ENCODE measurements around the gene GSE1.

Gene GSE1

GRCh38 chr16:85724936-85725335 lies 111.8 kb downstream of the GSE1 start:
- no peaks in the 10 kb centered on the region for H3K36me3 ChIP-seq (ENCODE audit: control insufficient read depth in 2 of 2, insufficient read depth in 1 of 2, low read length in 2 of 2)
- CTCF ChIA-PET, result interaction anchor here (0.6 to 0.7 kb wide), 2 partner anchors 13 to 32 kb away, joined by 3 to 11 read pairs; no protein-coding TSS in a partner anchor

More at GRCh38 chr16:85724936-85725335, 111.8 kb downstream of the GSE1 start:
- POLR2A ChIA-PET, result interaction anchor here (0.6 kb wide), 1 partner anchor 19 kb away, joined by 5 read pairs; no protein-coding TSS in a partner anchor
- TF ChIP-seq ZNF514 (tag by site-specific recombination; IDR thresholded peaks at IDR 0.05) (no peak), MYNN (tag by site-specific recombination; IDR thresholded peaks at IDR 0.05; ENCODE audit: borderline replicate concordance) (no peak), ZNF211 (tag by site-specific recombination; IDR thresholded peaks at IDR 0.05; ENCODE audit: low read depth) (no peak), ZNF610 (tag by site-specific recombination; IDR thresholded peaks at IDR 0.05; ENCODE audit: borderline replicate concordance) (no peak)
- Histone ChIP-seq H3K4me3 (ENCODE audit: low read depth, low read length) (no peak overlapping the region), H3K9me3 (ENCODE audit: control insufficient read depth, insufficient read depth, low read depth, low read length) (no peaks in the 10 kb centered on the region), H3K27ac (ENCODE audit: extremely low read depth, low read depth, low read length) (no peak overlapping the region), H3K4me1 (ENCODE audit: control insufficient read depth, insufficient read depth, low read length) (no peaks in the 10 kb centered on the region)
